OCI-M1 (cell line): Measurements from ENCODE around the gene SSBP3.

ENCODE experiments used
- DNase-seq: peaks from one replicate; lab custom pipeline; 2025; lab: John Stamatoyannopoulos, UW

The SSBP3 gene

GRCh38 chr1:54329312-54330003 lies 76.7 kb downstream of the SSBP3 start:
- no peak for DNase-seq

GRCh38 chr1:54328066-54328636 lies 78.0 kb downstream of the SSBP3 start:
- DNase-seq, result no peak

GRCh38 chr1:54327386-54328065 lies 78.7 kb downstream of the SSBP3 start:
- no peak for DNase-seq

- DNase-seq, result no peak
Observed at GRCh38 chr1:54326543-54327385, 79.4 kb downstream of the SSBP3 start.

GRCh38 chr1:54325703-54326461 lies 80.3 kb downstream of the SSBP3 start:
- no peak for DNase-seq

GRCh38 chr1:54325284-54325683 lies 80.9 kb downstream of the SSBP3 start:
- DNase-seq, result no peak

- DNase-seq, result no peak
Observed at GRCh38 chr1:54324251-54325140, 81.7 kb downstream of the SSBP3 start.

- no peak for DNase-seq
Observed at GRCh38 chr1:54323921-54324250, 82.3 kb downstream of the SSBP3 start.

- no peak for DNase-seq
Observed at GRCh38 chr1:54323324-54323739, 82.9 kb downstream of the SSBP3 start.

- DNase-seq, result no peak
Observed at GRCh38 chr1:54318246-54318814, 87.9 kb downstream of the SSBP3 start.

- DNase-seq, result no peak
Observed at GRCh38 chr1:54317084-54317483, 89.1 kb downstream of the SSBP3 start.

GRCh38 chr1:54315099-54315498 lies 91.1 kb downstream of the SSBP3 start:
- no peak for DNase-seq

GRCh38 chr1:54314696-54315095 lies 91.5 kb downstream of the SSBP3 start:
- DNase-seq, result no peak

GRCh38 chr1:54312796-54313316 lies 93.3 kb downstream of the SSBP3 start:
- no peak for DNase-seq

- no peak for DNase-seq
Observed at GRCh38 chr1:54311506-54311905, 94.7 kb downstream of the SSBP3 start.

GRCh38 chr1:54310439-54311328 lies 95.5 kb downstream of the SSBP3 start:
- peak; percentile 58 for DNase-seq

GRCh38 chr1:54309631-54310366 lies 96.4 kb downstream of the SSBP3 start:
- no peak for DNase-seq

GRCh38 chr1:54307305-54307704 lies 98.9 kb downstream of the SSBP3 start:
- DNase-seq, result no peak
